ENCODE data around the gene PRKCB.

PRKCB gene

DNA sequence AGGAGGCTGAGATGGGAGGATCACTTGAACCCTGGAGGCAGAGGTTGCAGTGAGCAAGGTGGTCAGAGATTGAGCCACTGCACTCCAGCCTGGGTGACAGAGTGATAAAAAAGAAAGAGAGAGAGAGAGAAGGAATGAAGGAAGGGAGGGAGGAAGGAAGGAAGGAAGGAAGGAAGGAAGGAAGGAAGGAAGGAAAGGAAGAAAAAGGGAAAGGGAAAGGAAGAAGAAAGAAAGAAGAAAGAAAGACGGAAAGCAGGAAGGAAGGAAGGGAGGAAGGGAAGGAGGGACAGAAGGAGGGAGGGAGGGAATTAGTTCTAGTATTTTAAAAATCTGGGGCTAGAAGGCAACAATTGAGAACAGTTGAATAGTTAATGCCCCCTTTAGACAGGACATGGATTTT is 258.9 kb downstream of the PRKCB start:
- Histone ChIP-seq H3K79me2 (ENCODE audit: insufficient read depth, low read length) (no peaks in the 10 kb centered on the region), H3K4me1 (ENCODE audit: insufficient read depth, low read length, poor library complexity, severe bottlenecking) (peaks cover 8% of the 10 kb centered on the region), H3K4me2 (ENCODE audit: low read depth, low read length, poor library complexity, severe bottlenecking) (no peak overlapping the region), H3K9me2 (replicated peaks; ENCODE audit: low read depth, low read length) (no peaks in the 10 kb centered on the region), H3F3A (ENCODE audit: low read depth) (no peaks in the 10 kb centered on the region), H3K4me3 (ENCODE audit: low read length, poor library complexity, severe bottlenecking) (no peak overlapping the region), H3K27me3 (ENCODE audit: insufficient read depth, low read length, poor library complexity, severe bottlenecking) (no peaks in the 10 kb centered on the region), H3K9ac (ENCODE audit: low read depth, low read length, poor library complexity, severe bottlenecking) (no peak overlapping the region), H3K36me3 (ENCODE audit: insufficient read depth, low read length) (peaks cover 59% of the 10 kb centered on the region; the same call in 1 of the 2 replicates), H4K20me1 (ENCODE audit: insufficient read depth, low read length, poor library complexity, severe bottlenecking) (no peaks in the 10 kb centered on the region), H2AFZ (ENCODE audit: low read length) (no peak overlapping the region), H3K9me3 (ENCODE audit: insufficient read depth, low read depth, low read length) (0 out of 2 replicates have a peak, but pooled peaks cover 3% of the 10 kb centered on the region)
- TF ChIP-seq, protein P1, sequence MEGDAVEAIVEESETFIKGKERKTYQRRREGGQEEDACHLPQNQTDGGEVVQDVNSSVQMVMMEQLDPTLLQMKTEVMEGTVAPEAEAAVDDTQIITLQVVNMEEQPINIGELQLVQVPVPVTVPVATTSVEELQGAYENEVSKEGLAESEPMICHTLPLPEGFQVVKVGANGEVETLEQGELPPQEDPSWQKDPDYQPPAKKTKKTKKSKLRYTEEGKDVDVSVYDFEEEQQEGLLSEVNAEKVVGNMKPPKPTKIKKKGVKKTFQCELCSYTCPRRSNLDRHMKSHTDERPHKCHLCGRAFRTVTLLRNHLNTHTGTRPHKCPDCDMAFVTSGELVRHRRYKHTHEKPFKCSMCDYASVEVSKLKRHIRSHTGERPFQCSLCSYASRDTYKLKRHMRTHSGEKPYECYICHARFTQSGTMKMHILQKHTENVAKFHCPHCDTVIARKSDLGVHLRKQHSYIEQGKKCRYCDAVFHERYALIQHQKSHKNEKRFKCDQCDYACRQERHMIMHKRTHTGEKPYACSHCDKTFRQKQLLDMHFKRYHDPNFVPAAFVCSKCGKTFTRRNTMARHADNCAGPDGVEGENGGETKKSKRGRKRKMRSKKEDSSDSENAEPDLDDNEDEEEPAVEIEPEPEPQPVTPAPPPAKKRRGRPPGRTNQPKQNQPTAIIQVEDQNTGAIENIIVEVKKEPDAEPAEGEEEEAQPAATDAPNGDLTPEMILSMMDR (conservative IDR thresholded peaks at IDR 0.05; ENCODE audit: low read length) = no peak
- TF ChIP-seq EZH2phosphoT487 (IDR thresholded peaks at IDR 0.05; ENCODE audit: borderline replicate concordance) = no peak

GRCh38 chr16:24098896-24099295 is 263.1 kb downstream of the PRKCB start:
- H3K4me3 ChIP-seq (ENCODE audit: low read length, poor library complexity, severe bottlenecking) = no peak overlapping the region
- H3K36me3 ChIP-seq (ENCODE audit: insufficient read depth, low read length) = peaks cover 51% of the 10 kb centered on the region; the same call in 1 of the 2 replicates
- H4K20me1 ChIP-seq (ENCODE audit: insufficient read depth, low read length, poor library complexity, severe bottlenecking) = no peaks in the 10 kb centered on the region
- no peaks in the 10 kb centered on the region for H3K4me1 ChIP-seq (ENCODE audit: insufficient read depth, low read length, poor library complexity, severe bottlenecking)
- no peaks in the 10 kb centered on the region for H3F3A ChIP-seq (ENCODE audit: low read depth)
- H3K9me3 ChIP-seq (ENCODE audit: insufficient read depth, low read depth, low read length) = no peaks in the 10 kb centered on the region
- no peaks in the 10 kb centered on the region for H3K9me2 ChIP-seq (replicated peaks; ENCODE audit: low read depth, low read length)
- no peak overlapping the region for H3K9ac ChIP-seq (ENCODE audit: low read depth, low read length, poor library complexity, severe bottlenecking)
- H2AFZ ChIP-seq (ENCODE audit: low read length) = no peak overlapping the region
- no peaks in the 10 kb centered on the region for H3K79me2 ChIP-seq (ENCODE audit: insufficient read depth, low read length)
- no peaks in the 10 kb centered on the region for H3K27me3 ChIP-seq (ENCODE audit: insufficient read depth, low read length, poor library complexity, severe bottlenecking)
- H3K4me2 ChIP-seq (ENCODE audit: low read depth, low read length, poor library complexity, severe bottlenecking) = no peak overlapping the region
- TF ChIP-seq, protein P1 (conservative IDR thresholded peaks at IDR 0.05; ENCODE audit: low read length) = no peak
- no peak for TF ChIP-seq EZH2phosphoT487 (IDR thresholded peaks at IDR 0.05; ENCODE audit: borderline replicate concordance)

DNA sequence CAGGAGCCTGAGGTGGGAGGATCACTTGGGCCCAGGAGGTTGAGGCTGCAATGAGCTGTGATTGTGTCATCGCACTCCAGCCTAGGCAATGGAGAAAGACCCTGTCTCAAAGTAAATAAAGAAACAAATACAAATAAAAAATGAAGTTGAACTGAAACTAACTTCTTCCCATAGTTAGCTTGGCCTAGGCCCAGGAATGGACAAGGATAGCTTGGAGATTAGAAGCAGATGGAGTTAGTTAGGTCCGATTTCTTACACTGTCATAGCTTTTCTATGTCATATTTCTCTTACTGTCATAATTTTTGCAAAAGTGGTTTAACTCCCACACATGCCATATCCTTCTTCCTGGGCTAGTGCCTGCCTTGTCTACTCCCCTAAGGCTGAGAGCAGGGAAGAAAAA is 265.6 kb downstream of the PRKCB start:
- H3K4me2 ChIP-seq (ENCODE audit: low read depth, low read length, poor library complexity, severe bottlenecking) = no peak overlapping the region
- peaks cover 29% of the 10 kb centered on the region; the same call in 1 of the 2 replicates for H3K36me3 ChIP-seq (ENCODE audit: insufficient read depth, low read length)
- H3K9me3 ChIP-seq (ENCODE audit: insufficient read depth, low read depth, low read length) = no peaks in the 10 kb centered on the region
- no peaks in the 10 kb centered on the region for H3K9me2 ChIP-seq (replicated peaks; ENCODE audit: low read depth, low read length)
- no peaks in the 10 kb centered on the region for H3K27me3 ChIP-seq (ENCODE audit: insufficient read depth, low read length, poor library complexity, severe bottlenecking)
- no peaks in the 10 kb centered on the region for H3F3A ChIP-seq (ENCODE audit: low read depth)
- TF ChIP-seq, protein P1 (conservative IDR thresholded peaks at IDR 0.05; ENCODE audit: low read length) = no peak
- TF ChIP-seq EZH2phosphoT487 (IDR thresholded peaks at IDR 0.05; ENCODE audit: borderline replicate concordance) = no peak
- no peaks in the 10 kb centered on the region for H3K4me1 ChIP-seq (ENCODE audit: insufficient read depth, low read length, poor library complexity, severe bottlenecking)
- H2AFZ ChIP-seq (ENCODE audit: low read length) = no peak overlapping the region
- no peak overlapping the region for H3K9ac ChIP-seq (ENCODE audit: low read depth, low read length, poor library complexity, severe bottlenecking)
- no peaks in the 10 kb centered on the region for H4K20me1 ChIP-seq (ENCODE audit: insufficient read depth, low read length, poor library complexity, severe bottlenecking)
- H3K4me3 ChIP-seq (ENCODE audit: low read length, poor library complexity, severe bottlenecking) = no peak overlapping the region
- no peaks in the 10 kb centered on the region for H3K79me2 ChIP-seq (ENCODE audit: insufficient read depth, low read length)
